Rectal smooth muscle tissue (tissue), 1 donor: Measurements from ENCODE around the gene MTG2.

ENCODE experiments used
- H3K27ac ChIP-seq: one replicate; pipeline ENCODE4 v1.7.0; 2013; ENCODE audit warnings: low read depth, low read length, inconsistent platforms
- H3K27me3 ChIP-seq: one replicate; pipeline ENCODE4 v1.7.0; 2013; ENCODE audit warnings: low read length; ENCODE audit not compliant: control insufficient read depth, insufficient read depth
- H3K36me3 ChIP-seq: one replicate; pipeline ENCODE4 v1.7.0; 2013; ENCODE audit warnings: low read length; ENCODE audit not compliant: control insufficient read depth, insufficient read depth
- H3K4me1 ChIP-seq: one replicate; pipeline ENCODE4 v1.7.0; 2013; ENCODE audit warnings: low read length; ENCODE audit not compliant: control insufficient read depth, insufficient read depth
- H3K4me3 ChIP-seq: one replicate; pipeline ENCODE4 v1.7.0; 2013; ENCODE audit warnings: low read length
- H3K9ac ChIP-seq: one replicate; pipeline ENCODE4 v1.7.0; 2013; ENCODE audit warnings: low read length

MTG2 gene

DNA sequence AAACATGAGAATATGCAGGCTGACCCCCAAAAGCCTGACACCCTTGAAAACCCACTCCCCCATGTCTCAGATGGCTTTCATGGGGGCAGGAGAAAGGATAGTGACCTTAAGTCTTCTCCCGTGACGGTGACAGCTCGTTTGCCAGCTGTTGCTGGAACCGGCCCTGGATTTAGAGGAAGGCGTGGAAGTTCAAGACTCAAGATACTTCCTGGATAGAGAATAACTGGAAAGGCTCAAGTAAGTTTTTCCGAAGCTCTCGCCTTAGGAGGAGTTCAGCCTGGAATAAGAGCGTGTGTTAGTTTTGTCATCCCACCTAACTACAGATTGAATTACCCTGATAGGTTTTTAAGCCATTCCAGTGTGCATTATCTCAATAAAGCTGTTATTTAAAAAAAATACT lies 11.6 kb upstream of the MTG2 start:
- Histone ChIP-seq H3K27ac (no peak overlapping the region), H3K36me3 (peaks cover 6% of the 10 kb centered on the region), H3K4me1 (no peaks in the 10 kb centered on the region), H3K27me3 (no peaks in the 10 kb centered on the region), H3K9ac (no peak overlapping the region), H3K4me3 (no peak overlapping the region)

- H3K27me3 ChIP-seq: no peaks in the 10 kb centered on the region
- H3K36me3 ChIP-seq: peaks cover 5% of the 10 kb centered on the region
- H3K27ac ChIP-seq: no peak overlapping the region
- no peak overlapping the region for H3K9ac ChIP-seq
- H3K4me3 ChIP-seq: no peak overlapping the region
- no peaks in the 10 kb centered on the region for H3K4me1 ChIP-seq
Observed at GRCh38 chr20:62172666-62173065, 10.2 kb upstream of the MTG2 start.

DNA sequence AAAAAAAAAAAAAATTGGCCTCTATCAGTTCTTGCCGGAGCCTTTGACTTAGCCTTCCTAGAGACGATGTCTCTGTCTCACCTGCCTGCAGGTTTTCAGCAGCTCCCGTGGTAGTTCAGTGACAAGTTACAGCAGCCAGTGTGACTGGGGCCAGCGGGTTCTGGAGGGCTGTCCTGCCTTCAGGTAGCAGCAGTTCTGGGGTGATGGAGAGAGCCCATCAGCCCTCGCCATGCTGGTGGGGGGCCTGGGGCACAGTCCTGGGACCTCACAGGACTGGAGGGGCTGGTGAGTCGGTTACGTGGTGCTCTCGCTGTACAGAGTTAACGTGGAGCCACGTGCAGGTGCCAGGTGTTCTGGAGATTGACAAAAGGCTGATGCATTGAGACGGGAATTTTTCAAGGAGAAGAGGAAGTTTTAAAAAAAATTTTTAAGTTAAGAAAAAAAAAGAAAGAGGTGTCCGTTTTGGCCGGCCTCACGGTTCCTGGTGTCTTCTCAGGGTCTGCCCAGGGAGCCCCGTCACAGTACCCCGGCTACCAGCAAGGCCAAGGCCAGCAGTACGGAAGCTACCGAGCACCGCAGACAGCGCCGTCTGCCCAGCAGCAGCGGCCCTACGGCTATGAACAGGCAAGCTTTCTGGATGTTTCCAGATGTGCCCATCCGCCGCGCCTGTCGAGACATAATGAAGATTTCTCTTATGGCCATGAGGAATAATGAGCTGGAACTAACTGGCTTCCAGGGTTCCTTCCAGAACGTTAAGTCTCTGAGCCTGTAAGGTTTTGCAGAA lies 8.6 kb upstream of the MTG2 start:
- Histone ChIP-seq H3K9ac (no peak overlapping the region), H3K36me3 (peaks cover 5% of the 10 kb centered on the region), H3K4me1 (no peaks in the 10 kb centered on the region), H3K4me3 (no peak overlapping the region), H3K27me3 (no peaks in the 10 kb centered on the region), H3K27ac (no peak overlapping the region)

- peaks cover 5% of the 10 kb centered on the region for H3K36me3 ChIP-seq
- no peaks in the 10 kb centered on the region for H3K4me1 ChIP-seq
- no peaks in the 10 kb centered on the region for H3K27me3 ChIP-seq
- no peak overlapping the region for H3K9ac ChIP-seq
- no peak overlapping the region for H3K4me3 ChIP-seq
- no peak overlapping the region for H3K27ac ChIP-seq
Observed at GRCh38 chr20:62174870-62175624, 7.8 kb upstream of the MTG2 start.

DNA sequence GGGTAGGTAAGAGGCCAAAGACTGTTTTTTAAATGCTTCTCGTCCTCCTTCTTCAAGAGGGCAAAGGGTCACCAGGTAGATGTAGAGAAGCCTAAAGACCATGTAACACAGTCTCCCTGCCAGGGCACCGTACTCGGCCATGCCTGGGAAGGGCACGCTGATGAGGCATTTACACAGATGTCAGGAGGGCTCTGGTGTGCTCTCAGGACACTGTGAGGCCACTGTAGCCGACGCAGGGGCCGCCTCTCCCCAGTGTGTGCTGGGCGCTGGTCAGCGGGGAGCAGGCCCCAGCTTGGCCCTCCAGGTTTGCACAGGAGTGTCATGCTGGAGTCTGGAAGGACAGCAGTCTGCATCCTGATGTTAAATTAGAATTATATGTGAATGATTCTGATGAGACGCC lies 7.1 kb upstream of the MTG2 start:
- H3K9ac ChIP-seq: no peak overlapping the region
- peaks cover 5% of the 10 kb centered on the region for H3K36me3 ChIP-seq
- no peaks in the 10 kb centered on the region for H3K4me1 ChIP-seq
- no peak overlapping the region for H3K27ac ChIP-seq
- no peak overlapping the region for H3K4me3 ChIP-seq
- H3K27me3 ChIP-seq: no peaks in the 10 kb centered on the region

DNA sequence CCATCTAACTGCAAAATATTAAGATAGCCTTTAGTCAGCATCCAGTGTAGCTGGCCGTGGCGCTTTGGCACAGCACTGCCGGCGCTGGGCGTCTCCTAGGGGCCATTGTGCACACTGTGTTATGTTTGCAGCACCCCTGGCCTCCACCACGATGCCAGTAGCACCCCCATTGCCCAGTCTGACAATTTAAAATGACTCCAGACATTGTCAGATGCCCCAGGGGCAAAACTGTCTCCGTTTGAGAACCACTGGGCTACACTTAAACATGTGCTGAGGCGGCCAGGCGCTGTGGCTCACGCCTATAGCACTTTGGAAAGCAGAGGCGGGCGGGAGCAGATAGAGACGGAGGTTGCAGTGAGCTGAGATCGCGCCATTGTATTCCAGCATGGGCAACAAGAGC lies 6.0 kb upstream of the MTG2 start:
- no peaks in the 10 kb centered on the region for H3K4me1 ChIP-seq
- peaks cover 5% of the 10 kb centered on the region for H3K36me3 ChIP-seq
- no peak overlapping the region for H3K9ac ChIP-seq
- no peak overlapping the region for H3K27ac ChIP-seq
- no peaks in the 10 kb centered on the region for H3K27me3 ChIP-seq
- no peak overlapping the region for H3K4me3 ChIP-seq

GRCh38 chr20:62177307-62177706 lies 5.5 kb upstream of the MTG2 start:
- no peaks in the 10 kb centered on the region for H3K4me1 ChIP-seq
- H3K36me3 ChIP-seq: peaks cover 5% of the 10 kb centered on the region
- no peaks in the 10 kb centered on the region for H3K27me3 ChIP-seq
- H3K27ac ChIP-seq: no peak overlapping the region
- no peak overlapping the region for H3K4me3 ChIP-seq
- H3K9ac ChIP-seq: no peak overlapping the region

GRCh38 chr20:62178316-62179161 lies 4.3 kb upstream of the MTG2 start:
- H3K36me3 ChIP-seq: peaks cover 5% of the 10 kb centered on the region
- H3K27me3 ChIP-seq: no peaks in the 10 kb centered on the region
- H3K9ac ChIP-seq: no peak overlapping the region
- no peak overlapping the region for H3K4me3 ChIP-seq
- H3K4me1 ChIP-seq: peaks cover 2% of the 10 kb centered on the region
- H3K27ac ChIP-seq: no peak overlapping the region

- Histone ChIP-seq H3K4me1 (peaks cover 6% of the 10 kb centered on the region), H3K9ac (no peak overlapping the region), H3K36me3 (peaks cover 5% of the 10 kb centered on the region), H3K27me3 (no peaks in the 10 kb centered on the region), H3K27ac (no peak overlapping the region), H3K4me3 (no peak overlapping the region)
Observed at GRCh38 chr20:62179162-62179504, 3.7 kb upstream of the MTG2 start.

DNA sequence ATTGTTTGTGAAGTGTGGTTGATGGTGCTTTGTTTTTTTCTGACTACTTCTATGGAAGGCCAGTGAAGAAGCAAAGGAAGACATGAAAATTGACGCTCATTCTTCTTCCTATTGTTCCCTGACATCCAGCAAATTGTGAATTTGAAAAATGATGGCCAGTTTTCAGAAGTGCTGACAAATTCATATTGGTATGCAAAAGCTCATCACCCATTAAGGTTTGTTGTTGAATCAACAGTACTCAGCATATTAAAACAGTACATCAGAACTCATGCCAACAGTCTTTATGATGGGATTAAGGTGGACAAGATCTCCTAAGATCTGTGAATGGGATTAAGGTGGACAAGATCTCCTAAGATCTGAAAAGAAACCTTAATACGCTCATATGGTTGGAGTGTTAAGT lies 1.0 kb upstream of the MTG2 start:
- H3K4me1 ChIP-seq: peaks cover 6% of the 10 kb centered on the region

DNA sequence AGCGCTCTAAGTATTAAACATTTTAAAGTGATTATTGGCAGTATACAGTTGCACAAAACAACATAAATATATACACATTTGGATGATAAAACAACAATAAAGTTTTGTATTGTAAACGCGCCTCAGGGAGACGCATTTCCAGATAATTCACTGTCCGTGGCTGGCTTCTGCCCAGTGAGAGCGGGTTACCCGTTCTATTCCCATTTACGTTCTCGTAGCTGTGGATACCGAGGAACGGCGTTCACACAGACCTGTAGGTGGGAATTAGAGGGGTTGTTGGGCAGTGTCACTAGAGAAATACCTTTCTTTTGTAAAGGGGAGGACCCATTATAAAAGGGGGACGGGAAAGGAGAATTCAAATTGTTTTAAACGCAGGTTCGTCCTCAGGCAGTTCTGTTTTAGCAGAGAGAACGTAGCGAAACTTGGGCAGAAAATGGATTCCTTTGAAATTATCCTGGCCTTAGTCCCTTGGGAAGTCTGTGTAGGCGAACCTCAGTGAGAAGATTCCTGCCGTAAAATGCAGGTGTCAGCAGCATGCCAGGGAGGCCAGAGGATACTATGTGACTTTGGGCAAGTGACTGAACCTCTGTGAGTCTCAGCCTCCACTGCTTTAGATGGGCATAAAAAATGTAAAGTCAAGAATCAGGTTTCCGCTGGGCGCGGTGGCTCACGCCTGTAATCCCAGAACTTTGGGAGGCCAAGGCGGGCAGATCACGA lies 756 bp downstream of the MTG2 start:
- Histone ChIP-seq H3K9ac (peak overlapping the region; percentile 80), H3K27me3 (no peaks in the 10 kb centered on the region), H3K27ac (peak overlapping the region; percentile 86), H3K4me3 (peak overlapping the region; percentile 93), H3K36me3 (no peaks in the 10 kb centered on the region), H3K4me1 (peaks cover 6% of the 10 kb centered on the region)

More for the DNA sequence above, 1.0 kb upstream of the MTG2 start:
- Histone ChIP-seq H3K9ac (no peak overlapping the region), H3K36me3 (no peaks in the 10 kb centered on the region), H3K4me3 (peak overlapping the region; percentile 93), H3K27me3 (no peaks in the 10 kb centered on the region), H3K27ac (no peak overlapping the region)

GRCh38 chr20:62186096-62186426 lies 3.2 kb downstream of the MTG2 start:
- peaks cover 6% of the 10 kb centered on the region for H3K4me1 ChIP-seq
- H3K9ac ChIP-seq: no peak overlapping the region
- H3K27ac ChIP-seq: no peak overlapping the region
- H3K4me3 ChIP-seq: no peak overlapping the region
- H3K27me3 ChIP-seq: no peaks in the 10 kb centered on the region
- H3K36me3 ChIP-seq: peaks cover 4% of the 10 kb centered on the region
